Tongue (tissue), 2 donors: Measurements from ENCODE around the gene C19orf44. TPM values are rescaled to one million over a fixed set of nuclear protein-coding genes. Genes with fewer than 3 reads are reported as not detected.

ENCODE experiments used
- small RNA-seq: library from RNA; depleted of rRNA; stranded (forward); fragments of <200 nt; gene quantifications from one replicate; pipeline ENCODE3, GENCODE V24; 2014; ENCODE audit warnings: low replicate concordance
- total RNA-seq: library from RNA; depleted of rRNA; stranded (reverse); fragments of >200 nt; gene quantifications from one replicate; pipeline ENCODE4 v1.2.3, GENCODE V29; 2014

Gene C19orf44
- total RNA-seq, 1 donor from 2014 or later = 8.8 TPM

Small RNAs within 50 kb of the gene (small RNA-seq; reads per million reads assigned to genes)
- gene RN7SL146P = not detected

Other genes starting within 250 kb of the C19orf44 start
- gene KLF2, start 171.6 kb upstream of the C19orf44 start, total RNA-seq = 14.2 TPM
- gene EPS15L1, start 24.4 kb upstream of the C19orf44 start, total RNA-seq = 16.4 TPM
- not detected for gene CALR3, start 227 bp upstream of the C19orf44 start, total RNA-seq
- gene CHERP, start 46.0 kb downstream of the C19orf44 start, total RNA-seq = 17.4 TPM
- gene SLC35E1, start 76.0 kb downstream of the C19orf44 start, total RNA-seq = 19.8 TPM
- 5.3 TPM for gene MED26, start 131.8 kb downstream of the C19orf44 start, total RNA-seq
- 67.4 TPM for gene SMIM7, start 163.8 kb downstream of the C19orf44 start, total RNA-seq
- 97.2 TPM for gene TMEM38A, start 164.7 kb downstream of the C19orf44 start, total RNA-seq
- 0.10 TPM for gene NWD1, start 223.5 kb downstream of the C19orf44 start, total RNA-seq